Upper lobe of left lung (tissue), 6 donors: ENCODE results near the gene PIGW. TPM values are rescaled to one million over a fixed set of nuclear protein-coding genes. Genes with fewer than 3 reads are reported as not detected.
A peak's percentile ranks its signal among the peaks of the same experiment; 100 is the strongest.

Experiments
- ATAC-seq, 2 donors: fragments of 200-7000 bp; cut with Tn5 transposase; one replicate each; pipeline ENCODE4 v1.9.1; 2022; ENCODE audit warnings: mild to moderate bottlenecking in 2 of 2, moderate library complexity in 2 of 2; ENCODE audit not compliant: low FRiP score in 2 of 2
- DNase-seq, 2 donors: peaks; one replicate each; pipeline ENCODE4 v3.0.0-alpha.2; 2019 to 2020
- H3K27ac ChIP-seq, 4 donors: fragments of 200-600 bp; sonication (generic); one replicate each; pipeline ENCODE4 v1.5.1; 2016 to 2019
- H3K27me3 ChIP-seq, 4 donors: fragments of 200-600 bp; sonication (generic); one replicate each; pipeline ENCODE4 v1.5.1; 2017 to 2019
- H3K36me3 ChIP-seq, 4 donors: fragments of 200-600 bp; sonication (generic); one replicate each; pipeline ENCODE4 v1.5.1; 2016 to 2019
- H3K4me1 ChIP-seq, 4 donors: fragments of 200-600 bp; sonication (generic); one replicate each; pipeline ENCODE4 v1.5.1; 2018 to 2019
- H3K4me3 ChIP-seq, 4 donors: fragments of 200-600 bp; sonication (generic); one replicate each; pipeline ENCODE4 v1.5.1; 2017 to 2019; ENCODE audit warnings: mild to moderate bottlenecking in 2 of 4, moderate library complexity in 1 of 4
- H3K9me3 ChIP-seq, 4 donors: fragments of 200-600 bp; sonication (generic); one replicate each; pipeline ENCODE4 v1.5.1; 2018 to 2019
- CTCF ChIP-seq, 6 experiments: fragments of 450-650 bp in 4 of 6; fragments of 200-600 bp in 2 of 6; sonication (generic) in 2 of 6; IDR thresholded peaks; one replicate each; pipeline ENCODE4 v1.5.1; 2016 to 2019; ENCODE audit warnings: antibody characterized with exemption in 6 of 6
- EP300 ChIP-seq, 4 donors: sonication (generic); formaldehyde crosslinking; IDR thresholded peaks; one replicate each; pipeline ENCODE4 v1.5.1; 2017; ENCODE audit warnings: antibody characterized with exemption in 4 of 4, control low read depth in 2 of 4
- POLR2A ChIP-seq, 4 donors: fragments of 450-650 bp; IDR thresholded peaks; one replicate each; pipeline ENCODE4 v1.5.1; 2016 to 2017; ENCODE audit warnings: antibody characterized with exemption in 4 of 4, mild to moderate bottlenecking in 2 of 4
- POLR2AphosphoS5 ChIP-seq, 2 donors: sonication (generic); formaldehyde crosslinking; IDR thresholded peaks; one replicate each; pipeline ENCODE4 v1.5.1; 2017; ENCODE audit warnings: antibody characterized with exemption in 2 of 2
- WGBS, 2 donors: methylation state at CpG; one replicate each; pipeline ENCODE4 v1.1.5; 2017 to 2018; 5-methylcytosine and 5-hydroxymethylcytosine counted together
- total RNA-seq, 6 donors: library from RNA; depleted of rRNA in 4 of 6; stranded (reverse); fragments of >200 nt in 4 of 6; gene quantifications; one replicate each; pipeline versions ENCODE4 v1.1.0 to v1.2.1, GENCODE V29; 2016 to 2021
- donor health status: DM: no; HTN: no; CAD: no; lungs with moderate emphysema.
- donor health status: DM: no; HTN: yes; CAD: no; lungs with severe emphysema.

The PIGW gene
- total RNA-seq, 6 donors from 2014 or later, result 0.67 to 11.9 (median 9.3) TPM; not detected in 1

DNA sequence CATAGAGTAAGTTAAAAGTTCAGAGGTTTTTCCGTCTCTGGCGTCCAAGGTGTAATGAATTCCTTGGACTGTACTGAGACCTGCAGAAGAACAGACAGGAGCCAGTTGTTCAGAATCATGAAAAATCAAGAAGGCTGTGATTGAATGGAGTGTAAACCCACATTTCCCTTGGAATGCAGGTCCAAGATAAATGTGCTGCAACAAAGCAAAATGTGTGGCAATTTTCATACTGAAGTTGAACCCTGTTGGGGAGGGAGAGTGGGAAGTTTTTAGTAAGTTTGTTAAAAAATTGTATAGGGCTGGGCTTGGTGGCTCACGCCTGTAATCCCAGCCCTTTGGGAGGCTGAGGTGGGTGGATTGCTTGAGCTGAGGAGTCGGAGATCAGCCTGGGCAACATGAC is 31.3 kb downstream of the PIGW start:
- DNase-seq, result no peak
- Histone ChIP-seq H3K36me3 (peaks cover 32 to 96% (median 59%) of the 10 kb centered on the region in 4 donors), H3K4me1 (no peaks in the 10 kb centered on the region), H3K9me3 (no peaks in the 10 kb centered on the region), H3K27ac (no peak overlapping the region), H3K27me3 (no peaks in the 10 kb centered on the region), H3K4me3 (no peak overlapping the region)
- ATAC-seq, result no peak
- TF ChIP-seq POLR2AphosphoS5 (IDR thresholded peaks at IDR 0.05) (no peak), CTCF (IDR thresholded peaks at IDR 0.05) (no peak), EP300 (IDR thresholded peaks at IDR 0.05) (no peak), POLR2A (IDR thresholded peaks at IDR 0.05) (no peak)
- 93 to 98% methylated on average over 4 of the region's 4 CpGs for WGBS, 2 donors

GRCh38 chr17:36575028-36575427 is 40.2 kb downstream of the PIGW start:
- WGBS, 2 donors, result 92 to 96% methylated on average over 12 of the region's 12 CpGs
- no peak for ATAC-seq
- no peak for TF ChIP-seq POLR2AphosphoS5 (IDR thresholded peaks at IDR 0.05)
- no peak for TF ChIP-seq CTCF (IDR thresholded peaks at IDR 0.05)
- TF ChIP-seq EP300 (IDR thresholded peaks at IDR 0.05), result no peak
- TF ChIP-seq POLR2A (IDR thresholded peaks at IDR 0.05), result no peak
- Histone ChIP-seq H3K36me3 (peaks cover 17 to 86% (median 56%) of the 10 kb centered on the region in 4 donors), H3K27me3 (no peaks in the 10 kb centered on the region), H3K27ac (no peak overlapping the region), H3K4me3 (no peak overlapping the region), H3K4me1 (no peaks in the 10 kb centered on the region), H3K9me3 (no peaks in the 10 kb centered on the region)
- DNase-seq, result peak in 1 of 2 donors; percentile 71

DNA sequence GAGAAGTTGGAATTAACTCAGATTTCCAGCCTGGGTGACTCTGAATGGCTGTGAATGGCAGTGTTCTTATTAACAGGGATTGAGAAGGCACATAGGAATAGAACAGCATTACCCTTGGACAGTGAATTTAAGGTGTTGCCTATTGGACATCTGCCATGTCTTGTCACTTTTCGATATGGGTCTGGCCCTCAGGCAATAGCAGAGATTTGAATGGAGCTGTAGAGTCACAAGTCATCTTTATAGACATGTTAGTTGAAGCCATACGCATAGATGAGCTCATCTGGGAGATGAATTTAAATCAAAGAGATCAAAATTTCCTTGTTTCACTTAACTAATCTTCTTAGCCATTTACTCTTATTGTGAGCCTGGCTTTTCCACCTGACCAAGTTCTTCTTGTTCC is 42.0 kb downstream of the PIGW start:
- WGBS, 2 donors, result 84 to 91% methylated on average over 2 of the region's 2 CpGs
- ATAC-seq, result no peak

DNA sequence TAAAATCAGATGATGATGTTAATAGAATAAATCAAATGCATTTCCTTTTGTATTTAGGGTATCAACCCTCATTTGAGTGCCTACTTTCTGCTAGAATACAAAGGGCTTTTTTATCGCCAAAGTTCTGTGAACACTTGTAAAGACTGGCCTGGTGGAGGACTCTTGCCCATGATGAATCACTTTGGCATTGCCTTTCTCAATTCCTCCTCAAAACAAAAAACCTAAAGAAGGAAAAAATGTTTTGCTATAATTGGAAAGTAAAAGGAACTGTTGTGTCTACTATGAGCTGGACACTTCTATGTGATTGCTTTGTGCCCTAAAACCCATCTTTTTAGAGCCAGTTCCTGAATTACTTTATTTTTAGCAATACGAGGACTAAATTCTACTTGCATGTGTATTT is 43.9 kb downstream of the PIGW start:
- no peaks in the 10 kb centered on the region for H3K27me3 ChIP-seq
- ATAC-seq, result no peak
- H3K27ac ChIP-seq, result no peak overlapping the region
- no peaks in the 10 kb centered on the region for H3K4me1 ChIP-seq
- TF ChIP-seq CTCF (IDR thresholded peaks at IDR 0.05) (no peak), POLR2A (IDR thresholded peaks at IDR 0.05) (no peak), POLR2AphosphoS5 (IDR thresholded peaks at IDR 0.05) (no peak), EP300 (IDR thresholded peaks at IDR 0.05) (no peak)
- no peak for DNase-seq
- WGBS, 2 donors, result 96% methylated on average over 2 of the region's 2 CpGs
- peaks cover 26 to 86% (median 69%) of the 10 kb centered on the region in 4 donors for H3K36me3 ChIP-seq
- no peak overlapping the region for H3K4me3 ChIP-seq
- no peaks in the 10 kb centered on the region for H3K9me3 ChIP-seq

More for the DNA sequence above, 42.0 kb downstream of the PIGW start:
- Histone ChIP-seq H3K36me3 (peaks cover 18 to 86% (median 62%) of the 10 kb centered on the region in 4 donors), H3K27me3 (no peaks in the 10 kb centered on the region), H3K4me3 (no peak overlapping the region), H3K27ac (no peak overlapping the region), H3K4me1 (no peaks in the 10 kb centered on the region), H3K9me3 (no peaks in the 10 kb centered on the region)
- no peak for DNase-seq
- TF ChIP-seq POLR2AphosphoS5 (IDR thresholded peaks at IDR 0.05) (no peak), CTCF (IDR thresholded peaks at IDR 0.05) (no peak), EP300 (IDR thresholded peaks at IDR 0.05) (no peak), POLR2A (IDR thresholded peaks at IDR 0.05) (no peak)

- ATAC-seq (no peak), DNase-seq (no peak)
- Histone ChIP-seq H3K9me3 (no peaks in the 10 kb centered on the region), H3K36me3 (peaks cover 40 to 100% (median 84%) of the 10 kb centered on the region in 4 donors), H3K4me3 (no peak overlapping the region), H3K4me1 (no peaks in the 10 kb centered on the region), H3K27ac (no peak overlapping the region), H3K27me3 (no peaks in the 10 kb centered on the region)
- no peak for TF ChIP-seq EP300 (IDR thresholded peaks at IDR 0.05)
- TF ChIP-seq CTCF (IDR thresholded peaks at IDR 0.05), result no peak
- TF ChIP-seq POLR2AphosphoS5 (IDR thresholded peaks at IDR 0.05), result no peak
- 88 to 93% methylated on average over 1 of the region's 1 CpG for WGBS, 2 donors
These were observed 49.0 kb downstream of the PIGW start for GRCh38 chr17:36583787-36584186.
